Coronary artery (tissue), 2 donors: ENCODE data around the gene GFER.

Experiments
- DNase-seq: peaks from one replicate; pipeline ENCODE4 v3.0.0-alpha.2; 2017; ENCODE audit warnings: low spot score
- H3K27ac ChIP-seq, 2 donors: fragments of 200-600 bp; sonication (generic); one replicate each; pipeline ENCODE4 v1.5.1; 2016 to 2019
- H3K4me3 ChIP-seq: fragments of 200-600 bp; sonication (generic); 2 replicates; pipeline ENCODE4 v1.5.1; 2016; ENCODE audit warnings: mild to moderate bottlenecking, moderate library complexity
- CTCF ChIP-seq: fragments of 200-600 bp; sonication (generic); IDR thresholded peaks from one replicate; pipeline ENCODE4 v1.5.1; 2019; ENCODE audit warnings: antibody characterized with exemption

Gene GFER

GRCh38 chr16:1973461-1974156 lies 10.4 kb upstream of the GFER start:
- Histone ChIP-seq H3K27ac (no peak overlapping the region), H3K4me3 (no peak overlapping the region)
- TF ChIP-seq CTCF: no peak
- DNase-seq: no peak

GRCh38 chr16:1974157-1975070 lies 9.6 kb upstream of the GFER start:
- TF ChIP-seq CTCF: no peak
- DNase-seq: no peak
- Histone ChIP-seq H3K27ac (no peak overlapping the region), H3K4me3 (no peak overlapping the region)

GRCh38 chr16:1975432-1976215 lies 8.4 kb upstream of the GFER start:
- no peak overlapping the region for H3K27ac ChIP-seq
- TF ChIP-seq CTCF: no peak
- no peak for DNase-seq
- no peak overlapping the region for H3K4me3 ChIP-seq

- Histone ChIP-seq H3K27ac (no peak overlapping the region), H3K4me3 (no peak overlapping the region)
- no peak for DNase-seq
- no peak for TF ChIP-seq CTCF
Observed at GRCh38 chr16:1976216-1976520, 7.8 kb upstream of the GFER start.

- no peak overlapping the region for H3K4me3 ChIP-seq
- no peak overlapping the region for H3K27ac ChIP-seq
- TF ChIP-seq CTCF: no peak
- DNase-seq: no peak
Observed at GRCh38 chr16:1976951-1977874, 6.8 kb upstream of the GFER start.

- no peak for DNase-seq
- Histone ChIP-seq H3K27ac (no peak overlapping the region), H3K4me3 (no peak overlapping the region)
- no peak for TF ChIP-seq CTCF
Observed at GRCh38 chr16:1977875-1978268, 6.1 kb upstream of the GFER start.
